Measurements from ENCODE around the gene KSR1. TPM values are rescaled to one million over a fixed set of nuclear protein-coding genes. Genes with fewer than 3 reads are reported as not detected.

The KSR1 gene
- total and polyA plus RNA-seq, 10 of the 15 experiments (the other 5 are each of a cell fraction or from before 2014, with no cell fraction given): 0.97 to 66.6 (median 22.9) TPM

- no peak overlapping the region for H3K9ac ChIP-seq (ENCODE audit: control insufficient read depth, insufficient read depth, low read length)
- H3K36me3 ChIP-seq (ENCODE audit: control insufficient read depth in 2 of 2, insufficient read depth in 2 of 2, low read length in 1 of 2): peaks cover 0 to 3% of the 10 kb centered on the region in 2 experiments; a peak in 2 of 4 replicates
- no peak overlapping the region for H3K4me2 ChIP-seq (ENCODE audit: control insufficient read depth, insufficient read depth)
- no peaks in the 10 kb centered on the region for H4K20me1 ChIP-seq (ENCODE audit: control insufficient read depth, insufficient read depth)
- FAIRE-seq (no peak), ATAC-seq (no peak), DNase-seq (ENCODE audit: low read depth, low spot score) (no peak)
- TF ChIP-seq SREBF1 (IDR thresholded peaks at IDR 0.05; ENCODE audit: low read length) (no peak), MXI1 (IDR thresholded peaks at IDR 0.05; ENCODE audit: low read depth, low read length) (no peak), SMC3 (IDR thresholded peaks at IDR 0.05; ENCODE audit: borderline replicate concordance, low read length) (no peak), YY1 (IDR thresholded peaks at IDR 0.05; ENCODE audit: low read depth, low read length) (no peak), IRF3 (IDR thresholded peaks at IDR 0.05) (no peak), MEF2A (IDR thresholded peaks at IDR 0.05; ENCODE audit: insufficient read depth, low read depth, low read length) (no peak), ZNF24 (IDR thresholded peaks at IDR 0.05) (no peak), E2F4 (IDR thresholded peaks at IDR 0.05; ENCODE audit: low read depth, low read length) (no peak), TBL1XR1 (IDR thresholded peaks at IDR 0.05; ENCODE audit: low read depth, low read length) (no peak), EGR1 (IDR thresholded peaks at IDR 0.05; ENCODE audit: borderline replicate concordance in 1 of 2, low read depth in 2 of 2, low read length in 2 of 2) (no peak), CEBPB (IDR thresholded peaks at IDR 0.05; ENCODE audit: borderline replicate concordance in 1 of 2, low read depth in 2 of 2, low read length in 2 of 2) (no peak), BACH1 (IDR thresholded peaks at IDR 0.05; ENCODE audit: borderline replicate concordance) (no peak), PML (IDR thresholded peaks at IDR 0.05; ENCODE audit: low read length) (no peak), ELK1 (IDR thresholded peaks at IDR 0.05; ENCODE audit: low read depth, low read length) (no peak), SUZ12 (IDR thresholded peaks at IDR 0.05; ENCODE audit: unreplicated experiment) (no peak), ZNF622 (IDR thresholded peaks at IDR 0.05) (no peak), E4F1 (IDR thresholded peaks at IDR 0.05; ENCODE audit: borderline replicate concordance, partially characterized antibody) (no peak), CBX3 (IDR thresholded peaks at IDR 0.05; ENCODE audit: borderline replicate concordance, low read depth) (no peak), TCF3 (IDR thresholded peaks at IDR 0.05; ENCODE audit: borderline replicate concordance, insufficient read depth, low read depth, low read length) (no peak)
- peaks cover 47% of the 10 kb centered on the region for H3K79me2 ChIP-seq (ENCODE audit: control insufficient read depth, insufficient read depth, low read length)
- H2AFZ ChIP-seq (ENCODE audit: control insufficient read depth, low read depth, low read length): no peak overlapping the region
- WGBS (ENCODE audit: insufficient coverage, insufficient replicate concordance, low lambda C conversion rate, missing lambda C conversion rate): 98% methylated on average over 3 of the region's 3 CpGs
- ChIA-PET RAD21 (ENCODE audit: unreplicated experiment) (interaction anchor here (1.1 to 2.1 kb wide), 4 partner anchors 16 to 76 kb away, joined by 3 to 7 read pairs (median 5); no protein-coding TSS in a partner anchor), POLR2A (no interaction called here), CTCF (interaction anchor here (0.8 to 3.1 kb wide), 5 partner anchors 14 to 110 kb away, joined by 3 to 8 read pairs (median 4); no protein-coding TSS in a partner anchor), SMC1A (ENCODE audit: uncharacterized antibody, unreplicated experiment) (interaction anchor here (0.8 to 11.6 kb wide), 10 partner anchors 11 to 52 kb away, joined by 3 to 139 read pairs (median 6); partner anchors contain the start of gene KSR1)
- intact Hi-C loops (cut with micrococcal nuclease; ENCODE audit: unreplicated experiment) (no loop called here), in situ Hi-C loops (cut with MboI) (loop anchor here (25.0 kb wide), 2 partner anchors 1070 to 1395 kb away; partner anchors contain the start of genes FLOT2, PIGS and UNC119)
- H3K27me3 ChIP-seq (replicated peaks in 1 of 2; ENCODE audit: control insufficient read depth in 2 of 2, insufficient read depth in 2 of 2, low read length in 1 of 2): no peaks in the 10 kb centered on the region
- no peak overlapping the region for H3K4me3 ChIP-seq
- no peak overlapping the region for H3K27ac ChIP-seq (ENCODE audit: control insufficient read depth, insufficient read depth)
- H3K4me1 ChIP-seq (ENCODE audit: control insufficient read depth, insufficient read depth, low read length): peaks cover 43% of the 10 kb centered on the region
- no TSS peak for BruUV-seq (replicated peaks)
- H3K9me3 ChIP-seq (replicated peaks; ENCODE audit: control insufficient read depth, insufficient read depth, low read length): peaks cover 2% of the 10 kb centered on the region; the same call in 2 of the 3 replicates
Measured at GRCh38 chr17:27492470-27492869, 36.2 kb downstream of the KSR1 start.

All from GM12878 (cell line).